GM23248 (cell line): ENCODE measurements around the gene HOXA11. TPM values are rescaled to one million over a fixed set of nuclear protein-coding genes. Genes with fewer than 3 reads are reported as not detected.

ENCODE experiments used
- DNase-seq: peaks from one replicate; pipeline ENCODE4 v3.0.0-alpha.2; 2015
- H2AFZ ChIP-seq: fragments of 200-600 bp; sonication (generic); 2 replicates; pipeline ENCODE4 v1.6.1; 2016; ENCODE audit warnings: antibody characterized with exemption
- H3F3A ChIP-seq: fragments of 200-600 bp; sonication (generic); 2 replicates; pipeline ENCODE4 v1.6.1; 2016; ENCODE audit warnings: mild to moderate bottlenecking, antibody characterized with exemption, mixed run types; ENCODE audit not compliant: insufficient read depth
- H3K27ac ChIP-seq: fragments of 200-600 bp; sonication (generic); 2 replicates; pipeline ENCODE4 v1.5.1; 2016; ENCODE audit warnings: mild to moderate bottlenecking
- H3K27me3 ChIP-seq: fragments of 200-600 bp; sonication (generic); replicated peaks from 2 replicates; pipeline ENCODE4 v1.6.1; 2016; ENCODE audit warnings: mild to moderate bottlenecking; ENCODE audit not compliant: insufficient read depth
- H3K36me3 ChIP-seq: fragments of 200-600 bp; sonication (generic); 2 replicates; pipeline ENCODE4 v1.6.1; 2016; ENCODE audit warnings: low read depth, mild to moderate bottlenecking
- H3K4me1 ChIP-seq: fragments of 200-600 bp; sonication (generic); 2 replicates; pipeline ENCODE4 v1.6.1; 2016; ENCODE audit warnings: mild to moderate bottlenecking; ENCODE audit not compliant: insufficient read depth
- H3K4me2 ChIP-seq: fragments of 200-600 bp; sonication (generic); one replicate; pipeline ENCODE4 v1.6.1; 2016; ENCODE audit warnings: mild to moderate bottlenecking; ENCODE audit not compliant: unreplicated experiment
- H3K4me3 ChIP-seq: fragments of 200-600 bp; sonication (generic); 2 replicates; pipeline ENCODE4 v1.5.1; 2016; ENCODE audit warnings: mild to moderate bottlenecking
- H3K79me2 ChIP-seq: fragments of 200-600 bp; sonication (generic); 2 replicates; pipeline ENCODE4 v1.6.1; 2016; ENCODE audit warnings: mild to moderate bottlenecking; ENCODE audit not compliant: insufficient read depth
- H3K9ac ChIP-seq: fragments of 200-600 bp; sonication (generic); 2 replicates; pipeline ENCODE4 v1.6.1; 2016; ENCODE audit warnings: mild to moderate bottlenecking
- H3K9me2 ChIP-seq: fragments of 200-600 bp; sonication (generic); 2 replicates; pipeline ENCODE4 v1.6.1; 2016; ENCODE audit warnings: mixed run types, mild to moderate bottlenecking, moderate library complexity; ENCODE audit not compliant: insufficient read depth
- H3K9me3 ChIP-seq: fragments of 200-600 bp; sonication (generic); one replicate; pipeline ENCODE4 v1.6.1; 2017; ENCODE audit warnings: low read depth
- H4K20me1 ChIP-seq: fragments of 200-600 bp; sonication (generic); 2 replicates; pipeline ENCODE4 v1.6.0; 2016; ENCODE audit not compliant: insufficient read depth
- EZH2 ChIP-seq: fragments of 200-600 bp; sonication (generic); IDR thresholded peaks from 2 replicates; pipeline ENCODE4 v1.6.1; 2018; ENCODE audit warnings: antibody characterized with exemption, mild to moderate bottlenecking; ENCODE audit not compliant: insufficient read depth, poor library complexity, severe bottlenecking
- EZH2phosphoT487 ChIP-seq: fragments of 200-600 bp; sonication (generic); IDR thresholded peaks from 2 replicates; pipeline ENCODE4 v1.6.1; 2018; ENCODE audit warnings: antibody characterized with exemption, moderate library complexity, mild to moderate bottlenecking, low read depth; ENCODE audit not compliant: insufficient read depth
- WGBS, 2 experiments: methylation state at CpG; one replicate each; pipeline ENCODE4 v1.1.6; 2015 to 2017; ENCODE audit warnings: low lambda C conversion rate in 2 of 2, low coverage in 1 of 2; ENCODE audit errors: missing lambda C conversion rate in 2 of 2; 5-methylcytosine and 5-hydroxymethylcytosine counted together
- in situ Hi-C: fragments of 300-500 bp; cut with MboI; formaldehyde crosslinking; loops from 2 replicates; pipeline ENCODE4 v1.15.0; 2020
- polyA plus RNA-seq: library from polyadenylated mRNA; unstranded; fragments of >200 nt; fragmentation: Nextera tagmentation; extraction: Ambion mirVana; gene quantifications from 2 replicates; pipeline ENCODE4 v1.2.1, GENCODE V29; 2016
- total RNA-seq: library from RNA; depleted of rRNA; stranded (reverse); fragments of >200 nt; shearing (Covaris generic); gene quantifications from 2 replicates; pipeline ENCODE4 v1.2.3, GENCODE V29; 2014

The HOXA11 gene
- total and polyA plus RNA-seq, 2 experiments from 2014 or later: 8.0 to 8.3 TPM

DNA sequence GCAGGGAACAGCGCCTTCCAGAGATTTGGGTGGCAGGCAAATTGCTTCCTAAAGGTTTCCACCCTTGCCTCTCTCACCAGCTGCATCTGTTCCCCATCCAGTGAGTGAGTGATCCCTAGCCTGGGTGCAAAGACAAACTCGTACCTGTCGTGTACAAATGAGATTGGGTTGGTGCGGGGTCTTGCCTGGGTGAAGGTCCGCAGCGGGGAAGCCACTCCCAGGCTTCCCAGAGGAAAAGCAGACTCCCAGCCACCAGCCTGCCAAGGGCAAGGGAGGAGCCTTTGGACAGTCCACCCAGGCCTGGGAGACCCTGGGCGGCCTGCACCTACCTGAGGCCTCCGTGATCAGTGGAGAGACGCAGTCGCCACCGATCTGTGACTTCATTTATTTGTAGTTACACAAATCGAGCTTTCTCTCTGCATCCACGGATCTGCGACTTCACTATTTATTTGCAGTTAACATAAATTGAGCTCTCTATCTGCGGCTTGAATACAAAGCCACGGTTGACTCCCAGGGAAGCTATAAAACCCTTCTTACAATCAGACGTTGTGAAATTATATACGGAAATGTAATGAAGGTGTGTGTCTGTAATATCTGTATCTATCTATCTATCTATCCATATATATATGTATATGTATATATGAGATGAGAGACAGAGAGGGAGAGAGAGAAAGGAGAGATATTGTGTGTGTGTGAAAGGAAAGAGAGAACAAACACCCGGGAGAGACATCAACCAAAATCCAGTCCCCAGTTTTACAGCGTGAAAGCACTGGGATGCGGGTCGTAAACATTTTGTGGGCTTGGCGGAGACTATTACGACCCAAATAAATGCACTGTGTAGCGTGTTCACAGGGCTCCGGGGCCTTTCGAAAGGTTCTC lies 25.5 kb downstream of the HOXA11 start:
- no peak overlapping the region for H3K27ac ChIP-seq
- peaks cover 7% of the 10 kb centered on the region; the same call in 1 of the 2 replicates for H3F3A ChIP-seq
- peaks cover 49% of the 10 kb centered on the region for H3K79me2 ChIP-seq
- in situ Hi-C loops: loop anchor here (10.0 kb wide), 4 partner anchors 305 to 1295 kb away; no protein-coding TSS in a partner anchor
- no peak for TF ChIP-seq EZH2
- TF ChIP-seq EZH2phosphoT487: no peak
- 94 to 95% methylated on average over 27 of the region's 27 CpGs for WGBS, 2 experiments
- H3K27me3 ChIP-seq: no peaks in the 10 kb centered on the region
- no peak overlapping the region for H3K4me2 ChIP-seq
- no peaks in the 10 kb centered on the region for H4K20me1 ChIP-seq
- no peak overlapping the region for H3K9ac ChIP-seq
- no peak for DNase-seq
- H3K9me2 ChIP-seq: no peaks in the 10 kb centered on the region
- H3K9me3 ChIP-seq: no peaks in the 10 kb centered on the region
- peaks cover 10% of the 10 kb centered on the region; the same call in 1 of the 2 replicates for H3K36me3 ChIP-seq
- H2AFZ ChIP-seq: no peak overlapping the region
- H3K4me1 ChIP-seq: peaks cover 5% of the 10 kb centered on the region
- H3K4me3 ChIP-seq: no peak overlapping the region

GRCh38 chr7:27158436-27159265 lies 26.4 kb downstream of the HOXA11 start:
- Histone ChIP-seq H3F3A (peaks cover 8% of the 10 kb centered on the region; the same call in 1 of the 2 replicates), H3K4me3 (no peak overlapping the region), H3K9me2 (no peaks in the 10 kb centered on the region), H3K9me3 (no peaks in the 10 kb centered on the region), H4K20me1 (no peaks in the 10 kb centered on the region), H3K79me2 (peaks cover 49% of the 10 kb centered on the region), H2AFZ (no peak overlapping the region), H3K27me3 (no peaks in the 10 kb centered on the region), H3K4me2 (no peak overlapping the region), H3K27ac (no peak overlapping the region), H3K36me3 (peaks cover 10% of the 10 kb centered on the region; the same call in 1 of the 2 replicates), H3K9ac (no peak overlapping the region), H3K4me1 (peaks cover 5% of the 10 kb centered on the region)
- no peak for TF ChIP-seq EZH2
- no peak for TF ChIP-seq EZH2phosphoT487
- WGBS, 2 experiments: 98% methylated on average over 35 of the region's 35 CpGs
- in situ Hi-C loops: loop anchor here (10.0 kb wide), 3 partner anchors 304 to 1294 kb away; no protein-coding TSS in a partner anchor
- DNase-seq: no peak

- Histone ChIP-seq H3K9ac (no peak overlapping the region), H3K4me2 (no peak overlapping the region), H3K4me1 (peaks cover 9% of the 10 kb centered on the region), H3K9me2 (no peaks in the 10 kb centered on the region), H4K20me1 (no peaks in the 10 kb centered on the region), H3K27me3 (no peaks in the 10 kb centered on the region), H3K4me3 (no peak overlapping the region), H3F3A (peaks cover 15% of the 10 kb centered on the region), H3K36me3 (peaks cover 3% of the 10 kb centered on the region; the same call in 1 of the 2 replicates), H3K27ac (no peak overlapping the region), H3K9me3 (no peaks in the 10 kb centered on the region), H3K79me2 (peaks cover 49% of the 10 kb centered on the region), H2AFZ (no peak overlapping the region)
- DNase-seq: no peak
- WGBS, 2 experiments: 96% methylated on average over 25 to 30 of the region's 30 CpGs
- in situ Hi-C loops: loop anchor here (10.0 kb wide), 3 partner anchors 303 to 1293 kb away; no protein-coding TSS in a partner anchor
- TF ChIP-seq EZH2: no peak
- no peak for TF ChIP-seq EZH2phosphoT487
Measured at GRCh38 chr7:27157702-27158431, 27.2 kb downstream of the HOXA11 start.
